Esophagus squamous epithelium (tissue), 4 donors: ENCODE measurements around the gene BACH2.

ENCODE experiments used
- POLR2A ChIP-seq, 4 donors: fragments of 450-650 bp; IDR thresholded peaks; one replicate each; pipeline ENCODE4 v1.6.1; 2017; ENCODE audit warnings: antibody characterized with exemption in 4 of 4, mild to moderate bottlenecking in 4 of 4, moderate library complexity in 3 of 4
- TF ChIP-seq, protein P1 (sequence below), 6 experiments: fragments of 450-650 bp in 4 of 6; fragments of 200-600 bp in 2 of 6; sonication (generic) in 2 of 6; IDR thresholded peaks; one replicate each; pipeline ENCODE4 v1.5.1; 2016 to 2019; ENCODE audit warnings: antibody characterized with exemption in 6 of 6, mild to moderate bottlenecking in 4 of 6, moderate library complexity in 4 of 6

DNA sequence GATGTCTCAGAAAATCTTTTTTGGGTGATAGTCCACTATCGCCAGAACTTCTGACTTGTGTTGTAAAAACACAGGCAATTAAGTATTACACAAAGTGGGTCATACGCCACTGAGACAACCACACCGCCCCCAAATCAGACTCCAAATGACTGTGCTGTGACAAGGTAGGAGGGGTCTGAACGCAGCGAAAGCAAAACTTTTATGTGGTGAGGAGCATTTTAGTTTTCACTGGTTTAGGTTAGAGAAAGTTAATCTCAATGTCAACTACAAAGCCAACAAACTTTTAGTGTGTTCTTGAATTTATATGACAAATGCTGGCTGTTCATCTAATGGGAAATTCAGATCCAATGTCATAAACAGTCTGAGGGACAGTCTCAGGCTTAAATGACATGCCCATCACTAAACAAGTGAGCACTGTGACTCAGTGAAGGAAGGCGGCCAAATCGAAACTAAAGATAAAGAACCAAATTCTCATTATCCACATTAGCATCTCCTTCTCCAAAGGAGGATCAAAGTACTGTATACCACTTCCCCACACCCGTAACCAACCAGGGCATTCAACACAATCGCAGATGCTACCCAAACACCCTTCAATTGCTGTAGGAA is 215.7 kb downstream of the BACH2 start:
- TF ChIP-seq POLR2A (IDR thresholded peaks at IDR 0.05): no peak
- TF ChIP-seq, protein P1, sequence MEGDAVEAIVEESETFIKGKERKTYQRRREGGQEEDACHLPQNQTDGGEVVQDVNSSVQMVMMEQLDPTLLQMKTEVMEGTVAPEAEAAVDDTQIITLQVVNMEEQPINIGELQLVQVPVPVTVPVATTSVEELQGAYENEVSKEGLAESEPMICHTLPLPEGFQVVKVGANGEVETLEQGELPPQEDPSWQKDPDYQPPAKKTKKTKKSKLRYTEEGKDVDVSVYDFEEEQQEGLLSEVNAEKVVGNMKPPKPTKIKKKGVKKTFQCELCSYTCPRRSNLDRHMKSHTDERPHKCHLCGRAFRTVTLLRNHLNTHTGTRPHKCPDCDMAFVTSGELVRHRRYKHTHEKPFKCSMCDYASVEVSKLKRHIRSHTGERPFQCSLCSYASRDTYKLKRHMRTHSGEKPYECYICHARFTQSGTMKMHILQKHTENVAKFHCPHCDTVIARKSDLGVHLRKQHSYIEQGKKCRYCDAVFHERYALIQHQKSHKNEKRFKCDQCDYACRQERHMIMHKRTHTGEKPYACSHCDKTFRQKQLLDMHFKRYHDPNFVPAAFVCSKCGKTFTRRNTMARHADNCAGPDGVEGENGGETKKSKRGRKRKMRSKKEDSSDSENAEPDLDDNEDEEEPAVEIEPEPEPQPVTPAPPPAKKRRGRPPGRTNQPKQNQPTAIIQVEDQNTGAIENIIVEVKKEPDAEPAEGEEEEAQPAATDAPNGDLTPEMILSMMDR (IDR thresholded peaks at IDR 0.05): no peak
